NCI-H2196 (cell line): Measurements from ENCODE around the gene ARHGAP26.

Source experiments
- DNase-seq: peaks from one replicate; lab custom pipeline; 2025; ENCODE audit not compliant: unreplicated experiment; lab: John Stamatoyannopoulos, UW

The ARHGAP26 gene

GRCh38 chr5:143173139-143173889 is 403.1 kb downstream of the ARHGAP26 start:
- DNase-seq: no peak

GRCh38 chr5:143174714-143175398 is 404.7 kb downstream of the ARHGAP26 start:
- no peak for DNase-seq

- DNase-seq: no peak
Measured at GRCh38 chr5:143176048-143176447, 405.9 kb downstream of the ARHGAP26 start.

GRCh38 chr5:143177263-143177983 is 407.2 kb downstream of the ARHGAP26 start:
- peak; percentile 79 for DNase-seq

- no peak for DNase-seq
Measured at GRCh38 chr5:143179126-143179740, 409.1 kb downstream of the ARHGAP26 start.

- DNase-seq: no peak
Measured at GRCh38 chr5:143180751-143181150, 410.6 kb downstream of the ARHGAP26 start.

- DNase-seq: no peak
Measured at GRCh38 chr5:143181173-143181572, 411.0 kb downstream of the ARHGAP26 start.

GRCh38 chr5:143182106-143182505 is 411.9 kb downstream of the ARHGAP26 start:
- no peak for DNase-seq

GRCh38 chr5:143182901-143183820 is 413.0 kb downstream of the ARHGAP26 start:
- no peak for DNase-seq

- DNase-seq: no peak
Measured at GRCh38 chr5:143183989-143184388, 413.8 kb downstream of the ARHGAP26 start.

- DNase-seq: no peak
Measured at GRCh38 chr5:143186623-143187022, 416.4 kb downstream of the ARHGAP26 start.

- no peak for DNase-seq
Measured at GRCh38 chr5:143187495-143187894, 417.3 kb downstream of the ARHGAP26 start.

GRCh38 chr5:143188083-143188482 is 417.9 kb downstream of the ARHGAP26 start:
- DNase-seq: no peak

- DNase-seq: no peak
Measured at GRCh38 chr5:143188692-143189091, 418.5 kb downstream of the ARHGAP26 start.

GRCh38 chr5:143190260-143190810 is 420.2 kb downstream of the ARHGAP26 start:
- DNase-seq: no peak

GRCh38 chr5:143191720-143192119 is 421.5 kb downstream of the ARHGAP26 start:
- DNase-seq: no peak

GRCh38 chr5:143192191-143192900 is 422.2 kb downstream of the ARHGAP26 start:
- DNase-seq: no peak

- DNase-seq: no peak
Measured at GRCh38 chr5:143194206-143194605, 424.0 kb downstream of the ARHGAP26 start.

GRCh38 chr5:143194713-143195112 is 424.5 kb downstream of the ARHGAP26 start:
- no peak for DNase-seq
